SU-DHL-6 (cell line): ENCODE measurements around the gene NDUFAB1.

Experiments
- EZH2phosphoT487 ChIP-seq: fragments of 200-600 bp; sonication (generic), shearing (Covaris generic); conservative IDR thresholded peaks from 2 replicates; pipeline ENCODE4 v1.6.1; 2018; ENCODE audit warnings: mild to moderate bottlenecking, antibody characterized with exemption, low read length, moderate library complexity, mixed read lengths
- TF ChIP-seq, protein P1 (sequence below): fragments of 200-600 bp; sonication (generic); IDR thresholded peaks from one replicate; pipeline ENCODE4 v1.5.1; 2017; ENCODE audit warnings: antibody characterized with exemption, mild to moderate bottlenecking, low read length, moderate library complexity; ENCODE audit not compliant: insufficient read depth, poor library complexity, severe bottlenecking

GRCh38 chr16:23615805-23616204, 19.7 kb upstream of the NDUFAB1 start:
- TF ChIP-seq, protein P1, sequence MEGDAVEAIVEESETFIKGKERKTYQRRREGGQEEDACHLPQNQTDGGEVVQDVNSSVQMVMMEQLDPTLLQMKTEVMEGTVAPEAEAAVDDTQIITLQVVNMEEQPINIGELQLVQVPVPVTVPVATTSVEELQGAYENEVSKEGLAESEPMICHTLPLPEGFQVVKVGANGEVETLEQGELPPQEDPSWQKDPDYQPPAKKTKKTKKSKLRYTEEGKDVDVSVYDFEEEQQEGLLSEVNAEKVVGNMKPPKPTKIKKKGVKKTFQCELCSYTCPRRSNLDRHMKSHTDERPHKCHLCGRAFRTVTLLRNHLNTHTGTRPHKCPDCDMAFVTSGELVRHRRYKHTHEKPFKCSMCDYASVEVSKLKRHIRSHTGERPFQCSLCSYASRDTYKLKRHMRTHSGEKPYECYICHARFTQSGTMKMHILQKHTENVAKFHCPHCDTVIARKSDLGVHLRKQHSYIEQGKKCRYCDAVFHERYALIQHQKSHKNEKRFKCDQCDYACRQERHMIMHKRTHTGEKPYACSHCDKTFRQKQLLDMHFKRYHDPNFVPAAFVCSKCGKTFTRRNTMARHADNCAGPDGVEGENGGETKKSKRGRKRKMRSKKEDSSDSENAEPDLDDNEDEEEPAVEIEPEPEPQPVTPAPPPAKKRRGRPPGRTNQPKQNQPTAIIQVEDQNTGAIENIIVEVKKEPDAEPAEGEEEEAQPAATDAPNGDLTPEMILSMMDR = no peak
- TF ChIP-seq EZH2phosphoT487 = no peak
